OCI-M1 (cell line): Measurements from ENCODE around the gene FRMD1.

Experiments
- DNase-seq: peaks from one replicate; lab custom pipeline; 2025; lab: John Stamatoyannopoulos, UW

Gene FRMD1

GRCh38 chr6:168111911-168112310, 32.9 kb upstream of the FRMD1 start:
- no peak for DNase-seq

GRCh38 chr6:168110437-168110836, 31.4 kb upstream of the FRMD1 start:
- no peak for DNase-seq

DNA sequence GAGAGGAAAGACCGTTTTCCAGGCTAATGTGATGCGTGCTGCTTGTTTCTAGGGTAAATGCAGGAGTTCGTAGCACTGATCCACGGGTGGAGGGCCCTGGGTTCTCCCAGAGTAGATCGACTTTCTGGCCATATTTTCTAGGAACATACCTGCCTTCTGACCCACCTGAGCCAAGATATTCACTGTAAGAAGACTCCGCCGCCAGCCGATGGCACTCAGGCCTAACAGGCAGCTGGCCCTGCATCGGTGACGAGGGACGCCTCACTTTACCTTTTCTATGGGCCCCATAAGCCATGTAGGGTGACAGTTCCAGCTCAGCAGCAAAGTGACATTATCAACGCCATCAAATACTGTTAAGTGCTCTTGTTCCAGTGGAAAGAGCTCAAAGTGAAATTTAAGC, 30.2 kb upstream of the FRMD1 start:
- no peak for DNase-seq

GRCh38 chr6:168107191-168107983, 28.4 kb upstream of the FRMD1 start:
- no peak for DNase-seq

DNA sequence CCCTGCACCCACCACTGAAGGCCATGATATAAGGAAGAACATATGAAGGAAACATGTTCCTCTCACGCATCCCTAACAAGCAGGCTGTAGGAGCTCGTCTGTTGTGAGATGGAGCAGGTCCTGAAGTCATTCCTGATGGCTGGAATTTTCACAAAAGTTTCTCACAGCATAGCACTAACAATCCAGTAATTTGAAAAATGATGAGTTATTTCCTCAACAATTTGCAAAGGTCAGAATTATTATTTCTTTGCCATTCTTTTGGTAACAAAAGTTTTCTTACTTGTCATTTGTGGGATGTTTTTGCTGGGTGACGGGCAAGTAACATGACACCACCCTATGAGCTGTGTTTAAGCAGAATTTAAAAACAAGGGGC, 27.6 kb upstream of the FRMD1 start:
- no peak for DNase-seq

DNA sequence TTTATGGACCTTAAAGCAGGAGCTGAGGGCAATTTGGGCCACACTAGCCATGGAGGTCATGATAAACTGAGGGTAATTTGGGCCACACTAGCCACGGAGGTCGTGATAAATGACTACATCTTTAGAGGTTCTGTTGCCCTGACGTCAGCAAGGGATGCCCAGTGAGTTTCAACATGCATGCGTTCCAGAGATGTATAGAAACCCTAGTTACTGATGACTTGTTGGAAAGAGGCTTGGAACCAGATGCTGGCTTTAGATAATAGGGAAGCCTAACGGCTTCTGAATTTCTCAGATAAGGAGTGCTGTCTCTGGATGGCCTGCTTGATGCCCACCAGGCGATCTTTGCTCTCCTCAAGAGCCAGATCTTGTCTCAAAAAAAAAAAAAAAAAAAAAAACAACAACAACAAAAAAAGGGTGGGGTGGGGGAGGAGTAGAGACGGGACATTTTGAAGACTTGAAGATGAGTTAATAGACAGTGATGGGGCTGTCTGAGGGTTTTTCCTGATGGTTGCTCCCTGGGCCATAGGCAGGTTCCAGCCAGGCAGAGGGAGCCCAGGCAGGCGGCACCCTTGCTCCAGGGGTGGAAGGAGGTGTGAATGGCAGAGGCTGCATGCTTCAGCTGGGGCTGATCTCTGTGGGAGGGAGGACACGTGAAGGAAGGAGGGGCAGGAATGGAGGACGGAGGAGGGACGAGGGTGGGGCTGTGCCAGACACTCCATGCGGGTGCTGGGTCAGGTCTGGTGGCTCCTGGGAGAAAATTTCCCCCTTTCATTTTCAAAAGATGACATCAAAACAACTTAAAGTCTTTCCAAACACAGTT, 27.0 kb upstream of the FRMD1 start:
- peak; percentile 5 for DNase-seq

DNA sequence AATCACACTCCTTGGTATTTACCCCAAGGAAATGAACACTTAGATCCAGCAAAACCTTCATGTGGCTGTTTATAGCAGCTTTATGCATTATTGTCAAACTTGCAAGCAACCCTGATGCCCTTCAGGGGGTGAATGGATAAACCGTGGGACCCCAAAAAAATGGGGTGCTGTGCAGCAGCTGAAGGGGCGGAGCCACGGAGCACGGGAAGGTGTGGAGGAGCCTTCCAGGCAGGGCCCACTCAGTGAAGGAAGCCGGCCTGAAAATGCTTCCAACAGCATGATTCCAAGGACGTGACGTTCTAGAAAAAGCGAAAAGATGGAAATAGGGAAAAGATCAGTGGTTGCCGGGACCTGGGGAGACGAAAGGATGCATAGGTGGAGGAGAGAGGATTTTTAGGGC, 25.6 kb upstream of the FRMD1 start:
- DNase-seq = no peak

GRCh38 chr6:168103050-168103830, 24.2 kb upstream of the FRMD1 start:
- no peak for DNase-seq

DNA sequence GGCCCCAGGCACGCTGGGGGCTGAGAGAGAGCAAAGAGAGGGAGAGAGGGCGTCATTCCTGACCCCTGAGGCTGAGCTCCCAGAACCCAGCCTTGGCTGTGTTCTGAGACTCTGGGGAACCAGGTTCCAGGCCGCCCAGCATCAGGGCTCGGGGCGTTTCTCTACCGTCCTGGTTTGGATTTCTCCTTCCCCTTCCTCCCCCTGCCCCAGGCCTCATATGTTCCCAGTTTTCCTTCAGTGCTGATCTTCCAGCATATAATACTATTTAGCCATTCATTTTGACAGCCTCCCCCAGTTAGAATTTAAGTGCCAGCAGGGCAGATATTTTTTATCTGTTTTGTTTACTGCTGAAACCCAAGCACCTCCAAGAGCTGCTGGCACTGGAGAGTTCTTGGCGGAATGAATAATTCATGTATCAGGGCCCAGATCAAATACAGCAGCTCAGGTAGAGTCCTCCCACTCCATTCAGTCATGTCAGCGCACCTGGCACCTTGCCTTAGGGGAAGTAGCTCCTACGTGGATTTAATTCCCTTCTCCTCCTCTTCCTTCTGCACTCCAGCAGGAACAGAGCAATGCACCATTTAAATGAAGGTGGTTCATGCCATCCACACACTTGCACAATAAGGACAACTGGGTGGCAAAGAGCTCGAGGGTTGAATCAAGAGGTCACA, 23.4 kb upstream of the FRMD1 start:
- no peak for DNase-seq

DNA sequence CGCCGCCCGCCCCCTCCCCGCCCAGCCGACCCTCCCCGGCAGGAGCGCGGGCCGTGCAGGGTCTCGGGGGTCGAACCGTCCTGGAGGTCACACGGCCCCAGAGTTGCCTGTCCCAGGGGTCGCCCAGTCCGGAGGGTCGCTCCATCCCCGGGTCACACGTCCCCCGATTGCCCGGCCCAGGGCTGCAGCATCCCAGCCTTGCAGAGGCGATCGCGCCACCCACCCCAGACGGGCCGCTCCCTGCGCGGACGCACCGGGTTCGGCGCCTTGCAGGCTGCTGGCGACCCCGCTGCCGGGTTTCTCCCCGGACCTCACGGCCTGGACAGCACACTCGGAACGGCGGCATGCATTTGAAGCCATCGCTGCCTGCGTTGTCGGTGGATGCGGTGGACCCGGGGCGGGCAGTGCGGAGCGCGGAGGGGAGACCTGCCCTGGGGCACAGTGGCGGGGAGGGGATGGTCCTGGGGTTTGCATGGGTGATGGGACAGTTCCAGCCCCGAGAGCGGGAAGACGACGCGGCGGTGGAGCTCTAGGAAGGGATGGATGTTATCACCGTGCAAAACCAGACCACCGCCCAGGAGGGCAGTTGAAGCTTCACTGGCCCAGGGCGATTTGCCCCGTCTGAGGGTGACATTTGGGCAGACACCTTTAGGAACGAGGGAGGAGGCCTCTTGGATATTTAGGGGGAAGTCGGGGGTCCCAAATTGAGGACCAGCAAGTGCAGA, 22.7 kb upstream of the FRMD1 start:
- DNase-seq = no peak

DNA sequence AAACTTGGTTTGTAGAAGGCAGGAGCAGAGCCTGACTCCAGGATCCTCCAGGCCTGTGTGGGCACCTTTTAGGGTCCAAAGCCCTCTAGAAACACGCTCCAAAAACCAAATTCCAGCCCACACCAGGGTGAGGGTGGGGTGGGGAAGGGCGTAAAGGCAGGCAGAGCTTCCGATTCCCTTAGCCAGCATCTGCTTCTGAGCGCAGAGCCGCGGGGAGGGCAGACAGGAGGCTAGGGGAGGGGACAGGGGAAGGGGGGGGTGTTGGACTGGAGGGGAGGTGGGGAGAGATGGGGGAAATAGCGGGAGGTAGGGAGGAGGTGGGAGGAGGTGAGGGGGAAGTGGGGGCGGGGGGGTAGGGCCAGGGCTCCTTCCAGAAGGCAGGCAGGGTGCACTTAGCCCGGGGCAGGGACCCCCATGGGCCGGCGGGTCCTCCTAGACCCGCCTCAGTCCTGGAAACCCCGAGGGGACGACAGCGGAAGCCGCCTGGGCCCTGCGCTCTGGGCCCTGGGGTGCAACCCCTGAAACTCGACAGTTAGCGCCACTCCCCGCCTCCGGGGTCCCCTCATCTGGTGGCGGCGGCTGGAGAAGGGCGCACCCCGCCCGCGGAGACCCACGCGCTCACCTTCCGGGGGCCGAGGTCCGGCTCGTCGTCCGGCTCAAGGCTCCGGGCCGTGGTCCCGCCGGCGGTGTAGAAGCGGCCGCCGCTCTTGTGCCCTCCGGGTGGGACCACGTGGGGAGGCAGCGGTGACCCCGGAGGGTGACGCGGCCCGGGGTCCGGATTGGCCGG, 22.0 kb upstream of the FRMD1 start:
- DNase-seq = no peak

DNA sequence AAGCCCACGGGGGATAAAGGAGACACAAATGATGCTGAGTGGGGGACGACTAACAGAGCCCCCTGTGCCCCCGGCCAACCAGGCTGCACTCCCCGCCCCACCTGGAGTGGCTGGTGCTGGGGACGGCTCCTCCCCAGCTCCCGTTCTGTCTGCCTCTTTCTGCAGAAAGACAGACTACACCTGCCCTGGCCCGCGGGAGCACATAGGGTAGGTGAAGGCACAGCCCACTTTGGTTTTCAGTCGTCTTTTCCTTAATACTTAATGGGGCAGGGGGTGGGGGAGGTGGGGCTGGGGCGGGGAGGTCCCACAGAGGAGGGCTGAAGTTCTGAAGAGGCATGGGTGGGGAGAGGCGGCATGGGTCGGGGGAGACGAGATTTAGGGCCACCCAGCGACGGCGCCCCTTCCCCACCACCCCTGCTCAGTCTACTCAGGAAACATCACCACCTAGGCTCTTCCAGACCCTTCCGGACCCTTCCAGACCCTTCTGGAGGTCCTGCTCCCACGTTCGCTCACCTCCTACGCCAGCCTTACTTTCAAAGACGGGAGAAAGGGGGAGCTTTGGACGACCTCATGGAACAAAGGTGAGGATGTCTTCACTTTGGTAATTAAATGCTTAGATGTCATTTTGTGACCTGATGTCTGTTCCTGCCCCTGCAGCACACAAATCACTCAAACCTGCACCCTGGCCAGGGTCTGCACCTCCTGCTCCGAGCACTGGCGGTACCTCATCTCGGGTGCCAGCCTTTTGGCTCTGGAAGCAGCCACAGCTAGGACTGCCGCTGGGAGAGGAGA, 21.2 kb upstream of the FRMD1 start:
- DNase-seq = no peak

- no peak for DNase-seq
Measured at GRCh38 chr6:168099201-168100010, 20.4 kb upstream of the FRMD1 start.

DNA sequence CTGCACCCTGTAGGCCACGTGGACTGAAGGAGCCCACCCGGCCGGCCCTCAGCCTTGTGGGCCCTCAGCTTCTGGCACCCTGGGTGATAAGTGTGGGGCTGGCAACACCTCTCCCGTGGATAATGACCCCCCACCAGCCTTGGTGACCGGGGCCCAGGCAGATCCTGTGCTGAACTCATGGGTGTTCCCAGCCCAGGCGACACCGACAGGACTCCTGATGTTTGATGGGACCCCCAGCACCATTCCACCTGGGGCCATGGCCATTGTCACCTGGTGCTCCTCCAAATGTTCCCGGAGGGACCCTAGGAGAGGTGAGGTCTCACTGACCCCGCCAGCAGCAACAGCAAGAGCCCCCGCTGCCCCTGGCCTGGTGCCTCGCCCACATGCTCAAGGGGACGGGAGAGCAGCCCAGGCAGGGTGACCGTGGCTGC, 19.4 kb upstream of the FRMD1 start:
- no peak for DNase-seq

- no peak for DNase-seq
Measured at GRCh38 chr6:168097621-168098430, 18.8 kb upstream of the FRMD1 start.

DNA sequence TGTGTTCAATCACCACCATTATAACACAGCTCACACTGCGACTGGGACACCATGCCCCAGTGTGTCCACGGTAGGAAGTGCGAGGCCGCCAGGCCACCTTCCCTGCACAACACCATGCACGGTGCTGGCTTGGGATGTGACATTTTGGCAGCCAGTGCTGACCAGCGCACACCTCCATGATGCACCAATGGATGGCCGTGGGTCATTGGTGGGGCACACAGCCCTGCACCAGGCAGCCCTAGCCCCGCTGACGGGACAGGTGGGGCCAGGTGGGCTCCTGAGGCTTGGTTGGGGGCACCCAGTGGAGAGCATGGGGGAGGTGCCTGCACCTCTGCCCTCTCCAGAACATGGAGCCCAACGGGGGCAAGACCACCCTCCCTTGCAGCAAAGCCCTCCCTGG, 18.2 kb upstream of the FRMD1 start:
- no peak for DNase-seq

GRCh38 chr6:168096271-168096764, 17.3 kb upstream of the FRMD1 start:
- DNase-seq = no peak

- no peak for DNase-seq
Measured at GRCh38 chr6:168095716-168096250, 16.8 kb upstream of the FRMD1 start.
